Activated naive CD8-positive, alpha-beta T cell treated with anti-CD3 and anti-CD28 coated beads, Interleukin-2, amount 10 ng/mL, durations not matched to agents 7 days and 5 days (primary cell): ENCODE data around the gene STX18. TPM values are rescaled to one million over a fixed set of nuclear protein-coding genes. Genes with fewer than 3 reads are reported as not detected.
A peak's percentile ranks its signal among the peaks of the same experiment; 100 is the strongest.

Experiments used
- ATAC-seq: fragments of 150-1000 bp; cut with Tn5 transposase; one replicate; pipeline ENCODE4 v1.10.0; 2021; ENCODE audit warnings: low read depth, moderate library complexity
- POLR2A ChIA-PET: fragments of 350-600 bp; sonication (Branson Sonifier 250); formaldehyde crosslinking; loops from one replicate; lab custom pipeline; 2021; ENCODE audit warnings: antibody characterized with exemption; lab: Charles Lee
- DNase-seq: peaks from one replicate; pipeline ENCODE4 v3.0.0; 2021
- H3K27ac Mint-ChIP-seq: one replicate; pipeline ENCODE4 v1.8.0; 2022; ENCODE audit warnings: mild to moderate bottlenecking, mixed read lengths
- H3K27me3 Mint-ChIP-seq: one replicate; pipeline ENCODE4 v1.8.0; 2022; ENCODE audit warnings: mild to moderate bottlenecking, moderate library complexity, mixed read lengths
- H3K36me3 Mint-ChIP-seq: one replicate; pipeline ENCODE4 v1.8.0; 2021; ENCODE audit warnings: mild to moderate bottlenecking, mixed read lengths
- H3K4me1 Mint-ChIP-seq: one replicate; pipeline ENCODE4 v1.8.0; 2021; ENCODE audit warnings: mixed read lengths
- H3K4me3 Mint-ChIP-seq: one replicate; pipeline ENCODE4 v1.8.0; 2022; ENCODE audit warnings: mild to moderate bottlenecking, moderate library complexity, mixed read lengths
- H3K9me3 Mint-ChIP-seq: one replicate; pipeline ENCODE4 v1.8.0; 2021; ENCODE audit warnings: mixed read lengths
- total RNA-seq, 2 experiments: library from RNA; stranded (reverse); gene quantifications; one replicate each; pipeline ENCODE4 v1.2.3, GENCODE V29; 2021

The STX18 gene
- total RNA-seq, 2 experiments from 2014 or later = 26.5 to 27.1 TPM

DNA sequence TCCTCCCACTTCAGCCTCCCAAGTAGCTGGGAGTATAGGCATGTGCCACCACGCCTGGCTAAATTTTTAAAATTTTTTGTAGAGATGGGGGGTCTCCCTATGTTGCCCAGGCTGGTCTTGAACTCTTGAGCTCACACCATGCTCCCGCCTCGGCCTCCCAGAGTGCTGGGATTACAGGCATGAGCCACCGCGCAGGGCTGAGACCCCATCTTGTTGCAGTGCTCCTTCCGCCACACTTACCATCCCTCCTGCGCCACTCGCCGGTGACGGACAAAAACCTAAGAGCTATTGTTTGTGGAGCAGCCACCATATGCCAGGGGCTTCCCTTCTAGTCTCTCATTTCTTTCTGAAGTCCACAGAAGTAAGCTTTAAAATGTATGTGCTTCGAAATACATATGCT lies 120.5 kb downstream of the STX18 start:
- Mint-ChIP-seq H3K9me3 (no peaks in the 10 kb centered on the region), H3K4me3 (no peak overlapping the region), H3K27me3 (no peaks in the 10 kb centered on the region), H3K36me3 (peaks cover 21% of the 10 kb centered on the region), H3K27ac (no peak overlapping the region), H3K4me1 (peaks cover 21% of the 10 kb centered on the region)
- DNase-seq (no peak), ATAC-seq (no peak)
- POLR2A ChIA-PET = no interaction called here

DNA sequence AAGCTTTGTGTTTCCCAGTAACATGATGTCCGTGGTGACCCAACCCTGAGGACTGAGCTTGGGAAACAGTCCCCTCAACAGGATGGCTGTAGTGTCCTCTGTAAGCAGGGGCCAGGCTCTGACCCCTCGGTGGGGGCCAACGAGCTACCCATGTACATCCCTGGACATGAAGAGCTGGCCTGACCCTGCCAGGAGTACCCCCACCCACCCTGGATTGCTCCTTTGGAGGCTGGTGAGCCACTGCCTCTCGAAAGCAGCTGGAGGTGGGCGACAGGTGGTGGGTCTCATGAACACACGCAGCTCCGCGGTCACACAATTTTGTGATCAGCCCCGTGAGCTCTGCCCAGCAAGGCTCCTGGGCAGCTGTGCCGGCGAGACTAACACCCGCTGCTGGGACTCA lies 121.4 kb downstream of the STX18 start:
- H3K27ac Mint-ChIP-seq = no peak overlapping the region

DNA sequence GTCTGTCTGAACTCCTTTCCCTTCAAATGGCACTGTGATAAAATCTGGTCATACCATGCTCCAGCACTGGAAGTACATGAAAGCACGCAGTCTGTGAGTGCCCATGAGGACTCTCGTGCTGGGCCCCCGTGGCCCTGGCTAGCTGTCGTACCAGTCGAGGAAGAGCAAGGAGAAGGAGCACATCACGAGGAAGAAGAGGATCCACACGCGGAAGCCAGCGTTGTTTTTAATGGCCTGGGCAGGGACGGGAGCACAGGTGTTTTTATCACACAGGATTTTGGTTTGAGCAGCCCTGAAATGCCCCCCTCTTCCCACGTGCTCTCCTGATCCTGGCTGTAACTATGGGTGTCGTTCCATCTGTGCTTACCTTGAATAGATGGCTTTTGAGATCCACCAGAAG lies 122.0 kb downstream of the STX18 start:
- ATAC-seq (no peak), DNase-seq (no peak)
- Mint-ChIP-seq H3K27ac (no peak overlapping the region), H3K9me3 (no peaks in the 10 kb centered on the region), H3K4me1 (peaks cover 21% of the 10 kb centered on the region), H3K4me3 (no peak overlapping the region), H3K36me3 (peaks cover 21% of the 10 kb centered on the region), H3K27me3 (no peaks in the 10 kb centered on the region)
- POLR2A ChIA-PET = no interaction called here

More for the DNA sequence above, 121.4 kb downstream of the STX18 start:
- Mint-ChIP-seq H3K4me3 (no peak overlapping the region), H3K9me3 (no peaks in the 10 kb centered on the region), H3K36me3 (peaks cover 21% of the 10 kb centered on the region), H3K27me3 (no peaks in the 10 kb centered on the region), H3K4me1 (peaks cover 21% of the 10 kb centered on the region)
- DNase-seq (no peak), ATAC-seq (no peak)
- POLR2A ChIA-PET = no interaction called here

DNA sequence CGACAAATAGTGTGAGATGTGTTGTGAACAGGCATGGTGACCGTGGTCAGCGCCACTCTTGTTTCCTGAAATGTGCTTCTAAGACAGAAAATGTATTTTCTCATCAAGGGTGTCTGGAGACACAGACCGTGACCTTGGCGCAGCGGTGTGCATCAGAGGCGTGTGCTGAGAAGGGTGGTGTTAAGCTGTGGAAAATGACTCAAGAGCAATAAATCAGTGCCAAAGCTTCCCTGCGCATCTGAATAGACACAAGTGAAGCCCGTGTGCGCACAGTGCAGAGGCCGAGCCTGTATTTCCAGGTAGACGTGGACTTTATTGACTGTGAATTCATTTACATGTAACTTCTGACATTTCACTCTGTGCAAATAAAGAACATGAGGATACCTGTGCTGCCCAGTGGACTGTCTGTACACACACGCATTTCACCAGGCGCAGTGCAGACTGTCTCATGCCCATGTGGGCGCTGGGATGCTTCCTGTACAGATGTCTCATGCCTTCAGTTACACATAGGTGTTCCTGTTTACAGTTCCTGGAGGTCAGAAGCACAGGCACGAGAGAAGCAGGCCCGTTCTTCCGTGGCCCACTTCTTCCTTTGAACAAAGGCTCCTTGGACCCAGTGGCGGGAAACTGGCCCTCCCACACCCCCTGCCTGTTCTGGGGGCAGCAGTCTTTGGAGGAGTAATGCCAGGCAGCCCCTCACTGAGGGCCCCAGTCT lies 123.0 kb downstream of the STX18 start:
- no peak for DNase-seq

DNA sequence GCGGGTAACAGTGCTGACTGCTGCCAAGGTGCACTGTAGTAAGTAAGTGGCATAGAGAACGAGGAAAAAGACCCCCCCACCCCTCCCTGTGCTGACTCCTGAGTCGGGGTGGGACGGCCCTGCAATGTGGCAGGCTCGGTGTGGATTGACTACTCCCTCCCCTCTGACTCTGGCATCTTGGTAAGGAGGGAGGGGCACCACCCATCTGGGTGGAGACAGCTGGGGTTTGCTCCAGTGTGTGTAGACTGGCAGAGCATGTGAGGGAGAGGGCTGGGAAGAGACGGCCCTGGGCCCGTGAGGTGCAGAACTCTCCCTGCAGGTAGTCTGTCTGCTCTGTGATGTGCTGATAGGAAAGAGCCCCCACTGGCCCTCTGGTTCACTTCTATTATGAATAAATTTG lies 124.0 kb downstream of the STX18 start:
- Mint-ChIP-seq H3K36me3 (peaks cover 23% of the 10 kb centered on the region), H3K9me3 (no peaks in the 10 kb centered on the region), H3K27ac (peak overlapping the region; percentile 64), H3K4me3 (peak overlapping the region; percentile 42), H3K4me1 (peaks cover 21% of the 10 kb centered on the region), H3K27me3 (no peaks in the 10 kb centered on the region)
- POLR2A ChIA-PET = no interaction called here
- DNase-seq (no peak), ATAC-seq (peak; percentile 26)

More for the DNA sequence above, 123.0 kb downstream of the STX18 start:
- Mint-ChIP-seq H3K4me1 (peaks cover 21% of the 10 kb centered on the region), H3K36me3 (peaks cover 23% of the 10 kb centered on the region), H3K9me3 (no peaks in the 10 kb centered on the region), H3K27me3 (no peaks in the 10 kb centered on the region), H3K27ac (peak overlapping the region; percentile 43), H3K4me3 (peak overlapping the region; percentile 42)
- ATAC-seq = peak; percentile 31
- POLR2A ChIA-PET = no interaction called here

DNA sequence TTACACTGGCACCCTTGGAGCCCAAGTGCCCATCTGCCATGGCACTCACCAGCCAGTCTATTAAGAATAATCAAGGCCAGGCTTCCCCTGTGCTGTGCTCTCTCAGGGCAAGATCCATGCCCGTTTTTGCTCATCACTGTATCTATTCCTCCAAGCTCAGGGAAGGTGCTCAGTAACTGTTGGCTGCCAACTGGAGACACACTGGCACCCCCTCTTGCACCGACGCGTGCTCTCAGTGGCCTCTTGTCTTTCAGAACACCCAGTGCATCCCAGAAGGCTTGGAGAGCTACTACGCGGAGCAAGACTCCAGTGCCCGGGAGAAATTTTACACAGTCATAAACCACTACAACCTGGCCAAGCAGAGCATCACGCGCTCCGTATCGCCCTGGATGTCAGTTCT lies 124.9 kb downstream of the STX18 start:
- H3K4me1 Mint-ChIP-seq = peaks cover 21% of the 10 kb centered on the region
- DNase-seq (no peak), ATAC-seq (no peak)
- POLR2A ChIA-PET = no interaction called here
- peaks cover 23% of the 10 kb centered on the region for H3K36me3 Mint-ChIP-seq
- no peak overlapping the region for H3K27ac Mint-ChIP-seq
- no peaks in the 10 kb centered on the region for H3K9me3 Mint-ChIP-seq
- H3K27me3 Mint-ChIP-seq = no peaks in the 10 kb centered on the region
- no peak overlapping the region for H3K4me3 Mint-ChIP-seq

DNA sequence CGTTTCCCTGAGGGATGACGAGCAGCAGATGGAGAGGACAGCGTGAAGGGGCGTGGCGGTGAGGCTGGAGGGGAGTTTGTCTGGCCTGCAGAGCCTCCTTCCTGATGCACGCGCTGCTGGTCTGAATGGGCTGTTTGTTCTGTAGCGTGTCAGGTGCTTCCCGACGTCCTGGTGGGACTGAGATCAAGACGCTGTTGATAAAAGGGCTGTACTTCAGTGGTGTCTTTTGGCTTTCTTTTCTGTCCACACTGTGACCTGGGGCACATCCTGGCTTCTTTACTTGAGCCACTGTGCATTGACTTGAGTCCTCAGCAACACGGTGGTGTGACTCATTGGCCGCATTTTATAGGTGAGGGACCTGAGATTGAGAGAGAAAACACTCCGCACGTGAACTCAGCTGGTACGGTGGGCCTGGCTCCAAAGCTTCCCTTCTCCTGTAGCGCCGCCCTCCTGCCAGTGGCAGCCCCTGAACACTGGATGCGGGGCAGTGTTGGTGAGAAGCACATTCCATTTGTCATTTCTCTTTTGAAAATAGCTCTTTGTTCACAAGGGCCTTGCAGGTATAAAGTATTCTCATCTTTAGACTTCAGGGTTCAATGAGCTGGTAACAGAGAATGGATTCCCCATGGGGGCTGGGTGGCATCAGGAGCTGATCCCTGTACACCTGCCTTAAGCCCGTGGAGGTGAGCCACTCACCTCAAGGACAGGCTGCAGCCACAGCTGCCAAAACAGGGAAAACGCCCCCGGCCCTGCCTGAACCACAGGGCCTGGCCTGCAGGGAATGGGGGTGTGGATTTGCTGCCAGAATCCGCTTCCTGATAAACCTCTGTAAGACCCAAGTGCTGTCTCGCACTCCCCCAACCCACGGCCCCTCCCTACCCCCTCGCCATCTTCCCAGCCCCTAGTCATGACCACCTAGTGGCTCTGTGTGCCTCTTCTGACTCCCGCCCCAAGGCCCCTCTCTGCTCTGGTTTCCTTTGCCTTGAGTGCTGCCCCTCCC lies 125.7 kb downstream of the STX18 start:
- no peaks in the 10 kb centered on the region for H3K9me3 Mint-ChIP-seq
- no peak for ATAC-seq
- no peak for DNase-seq
- POLR2A ChIA-PET = no interaction called here
- no peak overlapping the region for H3K4me3 Mint-ChIP-seq
- H3K27ac Mint-ChIP-seq = no peak overlapping the region
- no peaks in the 10 kb centered on the region for H3K27me3 Mint-ChIP-seq
- peaks cover 21% of the 10 kb centered on the region for H3K4me1 Mint-ChIP-seq
- H3K36me3 Mint-ChIP-seq = peaks cover 23% of the 10 kb centered on the region

DNA sequence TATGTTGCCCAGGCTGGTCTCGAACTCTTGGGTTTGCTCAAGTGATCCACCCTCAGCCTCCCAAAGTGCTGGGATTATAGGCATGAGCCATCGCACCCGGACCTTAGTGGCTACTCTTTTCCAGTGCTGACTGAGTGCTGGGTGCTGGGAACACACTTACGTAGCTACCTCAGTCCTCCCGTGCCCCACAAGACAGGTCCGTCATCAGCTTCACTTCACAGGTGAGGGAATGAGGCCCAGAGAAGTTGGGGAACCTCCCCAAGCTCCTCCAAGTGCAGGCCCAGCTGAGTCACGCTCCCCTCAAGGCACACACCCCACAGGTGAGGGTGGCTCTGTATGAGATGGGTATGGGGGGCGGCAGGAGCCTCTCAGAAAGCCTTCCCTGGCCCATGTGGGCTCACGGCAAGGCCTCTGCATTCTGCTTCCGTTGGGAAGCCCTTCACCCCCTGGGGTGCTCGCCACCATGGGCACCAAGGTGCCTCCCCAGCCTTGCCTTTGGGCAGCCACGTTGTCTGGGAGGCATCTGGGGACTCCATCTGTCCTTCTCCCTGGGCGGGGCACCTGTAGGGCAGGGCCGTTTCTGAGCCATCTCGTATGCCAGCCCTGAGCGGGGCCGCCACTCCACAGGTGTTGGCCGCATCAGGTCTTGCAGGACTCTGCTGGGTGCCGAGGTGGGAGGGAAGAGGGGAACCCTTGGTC lies 126.6 kb downstream of the STX18 start:
- H3K27ac Mint-ChIP-seq = no peak overlapping the region
- POLR2A ChIA-PET = no interaction called here
- no peaks in the 10 kb centered on the region for H3K9me3 Mint-ChIP-seq
- no peak for DNase-seq
- peaks cover 21% of the 10 kb centered on the region for H3K4me1 Mint-ChIP-seq
- no peaks in the 10 kb centered on the region for H3K27me3 Mint-ChIP-seq
- no peak overlapping the region for H3K4me3 Mint-ChIP-seq
- peaks cover 21% of the 10 kb centered on the region for H3K36me3 Mint-ChIP-seq
- no peak for ATAC-seq

DNA sequence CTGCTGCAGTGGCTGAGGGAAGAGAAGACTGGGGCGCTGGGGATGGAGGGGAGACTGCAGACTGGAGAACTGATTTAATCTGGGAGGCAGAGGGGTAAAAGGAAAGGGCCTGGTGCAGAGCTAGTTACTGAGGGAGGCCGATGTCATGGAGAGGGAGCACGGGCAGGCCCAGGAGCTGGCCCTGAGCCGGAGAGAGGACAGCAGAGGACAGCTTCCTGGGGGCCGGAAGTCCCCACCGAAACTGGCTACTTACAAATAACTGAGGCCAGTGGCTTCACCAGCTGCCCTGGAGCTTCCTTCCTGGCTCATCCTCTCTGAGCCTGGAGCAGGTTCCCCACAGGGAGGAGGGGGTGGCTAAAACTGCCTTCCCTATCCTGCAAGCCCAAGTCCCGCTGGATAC lies 128.0 kb downstream of the STX18 start:
- Mint-ChIP-seq H3K4me1 (peaks cover 12% of the 10 kb centered on the region), H3K27ac (no peak overlapping the region), H3K36me3 (peaks cover 12% of the 10 kb centered on the region), H3K9me3 (no peaks in the 10 kb centered on the region), H3K27me3 (no peaks in the 10 kb centered on the region), H3K4me3 (no peak overlapping the region)
- ATAC-seq = no peak
- POLR2A ChIA-PET = interaction anchor here (0.6 kb wide), 1 partner anchor 8 kb away, joined by 4 read pairs; no protein-coding TSS in a partner anchor
- no peak for DNase-seq

DNA sequence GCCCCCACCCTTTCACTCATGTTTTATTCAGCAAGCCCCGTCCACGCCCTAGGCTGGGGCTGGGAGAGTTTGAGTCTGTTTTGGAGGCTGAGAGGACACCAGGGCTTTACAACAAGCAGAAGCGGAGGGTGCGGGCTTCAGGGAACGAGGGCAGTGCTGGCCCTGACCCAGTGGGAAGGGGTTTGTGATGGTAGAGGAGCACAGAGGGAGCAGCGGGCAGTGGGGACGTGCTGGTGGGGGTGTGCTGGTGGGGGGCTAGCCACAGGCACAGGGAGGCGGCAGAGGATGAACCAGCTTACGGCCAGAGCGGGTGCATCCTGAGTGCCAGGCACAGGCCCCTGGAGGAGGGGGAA lies 128.5 kb downstream of the STX18 start:
- no peaks in the 10 kb centered on the region for H3K9me3 Mint-ChIP-seq
- H3K4me1 Mint-ChIP-seq = peaks cover 7% of the 10 kb centered on the region
- H3K27me3 Mint-ChIP-seq = no peaks in the 10 kb centered on the region
- peaks cover 8% of the 10 kb centered on the region for H3K36me3 Mint-ChIP-seq
- DNase-seq (no peak), ATAC-seq (no peak)
- H3K27ac Mint-ChIP-seq = no peak overlapping the region
- no peak overlapping the region for H3K4me3 Mint-ChIP-seq
- POLR2A ChIA-PET = interaction anchor here (0.6 kb wide), 1 partner anchor 9 kb away, joined by 4 read pairs; no protein-coding TSS in a partner anchor

DNA sequence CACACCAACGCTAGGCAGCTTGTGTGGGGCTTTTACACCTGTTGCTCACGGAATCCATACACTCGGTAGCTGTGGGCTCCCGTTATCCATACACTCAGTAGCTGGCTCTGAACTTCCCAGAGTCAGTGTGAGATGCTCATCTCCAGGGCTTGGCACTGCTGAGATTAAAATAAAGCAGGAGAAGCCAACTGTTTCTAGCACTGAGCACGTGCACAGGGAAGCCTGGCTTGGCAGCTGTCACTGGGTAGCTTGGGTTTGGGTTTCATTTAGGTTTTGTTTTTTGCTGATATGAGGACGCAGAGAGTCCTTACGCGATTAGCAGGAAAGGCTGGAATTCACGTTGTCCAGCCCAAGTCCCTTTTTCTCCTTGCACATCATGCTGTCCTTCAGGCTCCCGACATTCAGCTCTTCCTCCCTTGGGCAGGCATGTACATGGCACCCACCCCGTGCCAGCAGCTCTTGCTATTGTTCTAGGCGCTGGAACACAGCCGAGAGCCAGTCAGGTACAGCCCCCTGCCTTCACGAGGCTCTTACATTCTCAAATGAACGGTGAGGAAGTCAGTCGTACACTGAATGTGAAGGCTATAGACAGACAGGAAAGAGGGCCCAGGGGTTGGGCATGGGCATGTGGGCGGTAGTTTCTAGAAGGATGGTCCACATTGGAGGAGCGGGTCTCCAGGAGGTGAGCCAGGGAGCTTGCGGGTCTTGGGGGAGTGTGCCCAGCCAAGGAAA lies 129.0 kb downstream of the STX18 start:
- H3K4me3 Mint-ChIP-seq = no peak overlapping the region
- peaks cover 5% of the 10 kb centered on the region for H3K36me3 Mint-ChIP-seq
- DNase-seq (no peak), ATAC-seq (no peak)
- H3K27me3 Mint-ChIP-seq = no peaks in the 10 kb centered on the region
- H3K9me3 Mint-ChIP-seq = no peaks in the 10 kb centered on the region
- POLR2A ChIA-PET = no interaction called here
- H3K27ac Mint-ChIP-seq = peak overlapping the region; percentile 54
- peaks cover 2% of the 10 kb centered on the region for H3K4me1 Mint-ChIP-seq

DNA sequence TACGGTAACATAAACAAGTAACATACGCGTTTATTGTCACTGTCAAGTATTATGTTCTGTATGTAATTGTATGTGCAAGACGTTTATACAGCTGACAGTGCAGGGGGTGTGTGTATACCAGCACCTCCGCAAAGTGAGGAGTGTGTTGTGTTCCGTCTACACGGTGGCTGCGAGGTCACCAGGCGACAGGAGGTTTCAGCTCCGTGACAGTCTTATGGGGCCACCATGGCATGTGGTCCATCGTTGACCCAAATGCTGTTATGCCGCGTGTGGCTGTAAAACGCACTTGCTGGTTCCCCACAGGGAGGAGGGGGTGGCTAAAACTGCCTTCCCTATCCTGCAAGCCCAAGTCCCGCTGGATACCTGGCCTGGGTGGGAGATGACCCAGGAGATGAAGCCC lies 129.9 kb downstream of the STX18 start:
- Mint-ChIP-seq H3K4me3 (no peak overlapping the region), H3K9me3 (no peaks in the 10 kb centered on the region), H3K4me1 (peaks cover 2% of the 10 kb centered on the region), H3K36me3 (peaks cover 5% of the 10 kb centered on the region), H3K27ac (no peak overlapping the region), H3K27me3 (no peaks in the 10 kb centered on the region)
- ATAC-seq (no peak), DNase-seq (no peak)
- POLR2A ChIA-PET = no interaction called here

DNA sequence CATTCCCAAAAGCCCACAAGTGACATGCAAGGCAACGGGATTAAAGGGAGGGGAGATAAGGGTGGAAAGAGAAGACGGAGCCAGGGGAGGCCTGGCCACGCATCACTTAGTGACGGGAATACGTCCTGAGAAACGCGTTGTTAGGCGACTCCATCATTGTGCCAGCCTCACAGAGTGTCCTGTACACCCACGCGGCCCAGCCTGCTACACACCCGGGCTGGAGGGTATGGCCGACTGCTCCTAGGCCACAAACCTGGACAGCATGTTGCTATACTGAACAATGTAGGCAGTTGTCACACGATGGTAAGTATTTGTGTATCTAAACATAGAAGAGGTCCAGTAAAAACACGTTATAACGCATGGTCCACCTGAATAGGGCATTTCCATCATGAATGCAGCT lies 131.6 kb downstream of the STX18 start:
- ATAC-seq (no peak), DNase-seq (no peak)
- H3K36me3 Mint-ChIP-seq = peaks cover 2% of the 10 kb centered on the region
- no peak overlapping the region for H3K27ac Mint-ChIP-seq
- POLR2A ChIA-PET = no interaction called here
- no peak overlapping the region for H3K4me3 Mint-ChIP-seq
- H3K4me1 Mint-ChIP-seq = no peaks in the 10 kb centered on the region
- no peaks in the 10 kb centered on the region for H3K27me3 Mint-ChIP-seq
- H3K9me3 Mint-ChIP-seq = no peaks in the 10 kb centered on the region
